Upper lobe of left lung (tissue), 4 donors: Measurements from ENCODE around the gene RNF187.

Experiments used
- POLR2A ChIP-seq, 4 donors: fragments of 450-650 bp; IDR thresholded peaks; one replicate each; pipeline ENCODE4 v1.5.1; 2016 to 2017; ENCODE audit warnings: antibody characterized with exemption in 4 of 4, mild to moderate bottlenecking in 2 of 4
- TF ChIP-seq, protein P1 (sequence below), 6 experiments: fragments of 450-650 bp in 4 of 6; fragments of 200-600 bp in 2 of 6; sonication (generic) in 2 of 6; IDR thresholded peaks; one replicate each; pipeline ENCODE4 v1.5.1; 2016 to 2019; ENCODE audit warnings: antibody characterized with exemption in 6 of 6

DNA sequence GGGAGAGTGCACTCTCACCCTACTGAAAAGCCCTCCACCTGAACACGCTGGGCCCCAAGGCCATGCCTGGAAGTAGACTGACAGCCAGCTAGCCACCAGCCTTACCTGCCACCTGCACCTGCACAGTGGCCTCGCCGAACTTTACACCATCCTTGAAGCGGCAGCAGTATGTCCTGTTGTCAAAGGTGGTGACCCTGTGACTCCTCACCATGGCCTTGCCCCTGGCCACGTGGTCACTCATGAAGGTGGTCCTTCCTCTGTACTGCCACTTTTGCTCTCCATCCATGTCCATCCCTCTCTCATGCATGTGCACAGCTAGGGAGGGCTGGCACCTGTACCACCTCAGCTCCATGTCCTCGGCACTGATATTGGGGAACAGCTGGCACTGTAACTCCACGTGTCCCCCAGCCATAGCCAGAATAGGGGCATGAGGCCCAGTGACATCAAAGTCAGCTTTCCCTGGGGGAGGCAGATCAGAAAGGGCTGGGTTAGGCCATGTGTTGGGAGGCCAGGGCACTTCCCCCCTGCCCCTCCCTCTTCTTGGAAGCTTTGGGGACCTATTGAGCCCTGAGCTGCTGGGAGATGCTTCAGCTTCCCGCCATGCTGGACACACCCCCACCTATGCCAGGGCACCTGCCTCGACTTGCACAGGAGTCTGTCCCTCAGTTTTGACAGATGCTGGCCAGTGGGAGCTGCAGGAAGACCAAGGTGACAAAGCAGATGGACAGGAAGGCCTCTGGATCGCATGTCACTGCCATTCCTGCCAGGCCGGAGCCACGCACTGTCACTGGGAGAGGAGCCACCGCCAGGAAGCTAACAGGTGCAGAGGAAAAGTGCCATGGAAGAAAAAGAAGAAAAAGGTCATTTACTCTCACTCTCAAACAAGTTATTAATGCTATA lies 24.6 kb downstream of the RNF187 start:
- TF ChIP-seq, protein P1, sequence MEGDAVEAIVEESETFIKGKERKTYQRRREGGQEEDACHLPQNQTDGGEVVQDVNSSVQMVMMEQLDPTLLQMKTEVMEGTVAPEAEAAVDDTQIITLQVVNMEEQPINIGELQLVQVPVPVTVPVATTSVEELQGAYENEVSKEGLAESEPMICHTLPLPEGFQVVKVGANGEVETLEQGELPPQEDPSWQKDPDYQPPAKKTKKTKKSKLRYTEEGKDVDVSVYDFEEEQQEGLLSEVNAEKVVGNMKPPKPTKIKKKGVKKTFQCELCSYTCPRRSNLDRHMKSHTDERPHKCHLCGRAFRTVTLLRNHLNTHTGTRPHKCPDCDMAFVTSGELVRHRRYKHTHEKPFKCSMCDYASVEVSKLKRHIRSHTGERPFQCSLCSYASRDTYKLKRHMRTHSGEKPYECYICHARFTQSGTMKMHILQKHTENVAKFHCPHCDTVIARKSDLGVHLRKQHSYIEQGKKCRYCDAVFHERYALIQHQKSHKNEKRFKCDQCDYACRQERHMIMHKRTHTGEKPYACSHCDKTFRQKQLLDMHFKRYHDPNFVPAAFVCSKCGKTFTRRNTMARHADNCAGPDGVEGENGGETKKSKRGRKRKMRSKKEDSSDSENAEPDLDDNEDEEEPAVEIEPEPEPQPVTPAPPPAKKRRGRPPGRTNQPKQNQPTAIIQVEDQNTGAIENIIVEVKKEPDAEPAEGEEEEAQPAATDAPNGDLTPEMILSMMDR (IDR thresholded peaks at IDR 0.05): no peak
- TF ChIP-seq POLR2A (IDR thresholded peaks at IDR 0.05): no peak
